Choroid plexus epithelial cell (primary cell): ENCODE results near the gene TMA7.

Experiments used
- DNase-seq: peaks from one replicate; pipeline ENCODE4 v3.0.0-alpha.2; 2010; ENCODE audit warnings: low read depth
- H3K4me3 ChIP-seq: 2 replicates; pipeline ENCODE4 v1.5.1; 2011; ENCODE audit warnings: low read depth, mild to moderate bottlenecking, control low read depth, low read length, moderate library complexity
- CTCF ChIP-seq: conservative IDR thresholded peaks from 2 replicates; pipeline ENCODE4 v1.5.1; 2011; ENCODE audit warnings: low read depth, mild to moderate bottlenecking, control low read depth, inconsistent platforms, low read length, moderate library complexity

TMA7 gene

DNA sequence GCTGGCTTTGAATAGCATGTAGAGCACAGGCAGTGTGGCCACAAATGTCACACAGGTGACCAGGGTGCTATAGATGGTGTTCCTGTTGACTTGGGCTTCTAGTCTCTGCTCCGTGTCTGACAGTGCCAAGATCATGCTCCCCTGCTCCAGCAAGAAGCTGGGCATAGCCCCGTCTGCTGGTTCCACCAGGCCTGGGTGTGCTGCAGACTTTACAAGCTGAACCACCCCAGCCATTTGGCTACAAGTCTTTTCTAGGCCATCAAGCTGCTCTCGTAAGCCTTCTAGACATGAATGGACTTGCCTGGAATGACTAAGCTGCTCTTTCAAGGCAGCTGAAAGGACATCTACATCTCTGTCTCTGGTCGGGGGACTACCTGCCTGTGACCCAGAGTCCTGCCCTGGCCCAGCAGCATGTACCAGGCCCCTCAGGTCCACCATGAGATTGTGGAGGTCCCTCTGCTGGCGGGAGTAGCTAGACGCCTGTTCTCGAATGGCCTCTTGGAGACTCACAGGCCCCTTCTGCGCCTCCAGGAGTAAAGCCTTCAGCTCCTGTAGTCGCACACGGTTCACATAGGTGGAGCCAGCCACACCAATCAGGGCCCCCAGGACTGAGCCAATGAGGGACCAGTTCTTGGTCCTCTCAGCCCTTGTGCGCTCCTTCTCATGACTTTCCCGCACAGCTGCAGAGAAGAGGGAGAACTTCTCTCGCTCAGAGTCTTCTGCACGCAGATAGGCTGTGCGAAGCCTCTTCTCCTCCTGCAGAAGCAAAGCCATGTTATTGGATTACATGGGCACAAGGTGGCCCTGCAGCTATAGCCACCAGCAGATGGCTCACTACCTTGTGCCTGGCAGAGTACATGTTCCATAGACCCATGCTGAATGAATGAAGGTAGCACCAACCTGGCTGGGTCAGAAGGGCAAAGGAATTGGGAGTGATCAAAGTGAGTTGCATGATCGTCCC lies 7.4 kb upstream of the TMA7 start:
- H3K4me3 ChIP-seq, result no peak overlapping the region
- DNase-seq, result peak; percentile 23
- peak; percentile 33 for TF ChIP-seq CTCF

DNA sequence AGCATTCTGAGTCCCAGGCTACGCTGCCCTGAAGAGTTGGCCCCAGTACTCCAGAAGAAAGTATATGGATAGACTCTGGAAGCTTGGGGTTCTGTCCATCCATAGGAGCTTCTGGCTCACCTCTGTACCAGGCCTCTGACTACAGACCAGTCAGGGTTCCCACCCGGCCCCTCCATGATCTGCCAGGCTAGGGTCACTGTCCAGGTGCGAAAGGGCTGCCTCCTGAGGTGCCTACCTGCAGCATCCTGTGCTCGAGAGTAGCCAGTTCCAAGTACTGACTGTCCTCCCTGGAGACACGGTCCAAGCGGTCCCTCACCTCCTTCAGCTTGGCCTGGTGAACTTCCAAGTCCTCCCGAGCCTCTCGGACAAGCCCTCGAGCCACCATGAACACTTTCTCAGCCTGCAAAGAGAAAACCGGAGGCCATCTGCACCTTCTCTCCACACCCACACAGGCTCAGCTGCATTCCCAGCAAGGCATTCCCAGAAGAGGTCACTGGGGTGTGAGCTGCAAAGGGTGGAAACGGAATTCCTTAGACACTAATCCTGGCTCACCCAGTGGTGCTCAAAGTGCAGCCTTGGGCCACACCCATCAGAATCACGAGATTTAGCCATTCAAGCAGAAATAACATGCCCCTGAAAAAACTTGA lies 6.5 kb upstream of the TMA7 start:
- DNase-seq, result peak; percentile 21
- no peak for TF ChIP-seq CTCF
- H3K4me3 ChIP-seq, result no peak overlapping the region

- DNase-seq, result no peak
- TF ChIP-seq CTCF, result no peak
- no peak overlapping the region for H3K4me3 ChIP-seq
Observed at GRCh38 chr3:48434591-48435222, 5.3 kb upstream of the TMA7 start.

- H3K4me3 ChIP-seq, result no peak overlapping the region
- DNase-seq, result no peak
- no peak for TF ChIP-seq CTCF
Observed at GRCh38 chr3:48435223-48435595, 4.8 kb upstream of the TMA7 start.

- TF ChIP-seq CTCF, result peak; percentile 100
- DNase-seq, result peak; percentile 93
- no peak overlapping the region for H3K4me3 ChIP-seq
Observed at GRCh38 chr3:48435774-48436476, 4.1 kb upstream of the TMA7 start.

DNA sequence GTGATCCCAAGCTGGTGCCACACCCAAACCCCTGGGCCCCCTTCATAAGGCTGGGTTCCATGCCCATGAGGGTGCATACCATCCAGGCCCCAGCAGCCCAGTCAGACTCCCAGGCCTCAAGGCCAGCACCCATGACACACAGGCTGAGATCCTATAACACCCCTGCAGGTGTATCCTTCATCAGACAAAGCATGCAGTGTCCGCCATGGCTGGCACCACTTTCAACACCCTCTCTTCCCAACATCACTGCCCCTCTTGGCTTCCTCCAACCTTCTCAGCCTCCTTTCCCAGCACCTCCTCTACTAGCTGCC lies 3.6 kb upstream of the TMA7 start:
- DNase-seq, result no peak
- TF ChIP-seq CTCF, result no peak
- H3K4me3 ChIP-seq, result no peak overlapping the region
